K562 (cell line): ENCODE measurements around the gene CRLF3.

ENCODE experiments used
- BRCA1 ChIP-seq, 2 experiments: fragments of 450-650 bp in 1 of 2; sonication (generic) in 1 of 2; formaldehyde crosslinking in 1 of 2; IDR thresholded peaks; 2 replicates each; pipeline versions ENCODE4 v1.5.0 to v1.6.1; 2017 to 2020; ENCODE audit warnings: mild to moderate bottlenecking in 1 of 2, missing genetic modification reagents in 1 of 2
- BRF2 ChIP-seq: IDR thresholded peaks from 3 replicates; pipeline ENCODE4 v1.6.1; 2011; ENCODE audit warnings: borderline replicate concordance, mild to moderate bottlenecking; ENCODE audit not compliant: insufficient read length, insufficient read depth
- CTCF ChIP-seq, 3 experiments: IDR thresholded peaks in 2 of 3; conservative IDR thresholded peaks in 1 of 3; 2 replicates each; pipeline ENCODE4 v1.5.1; 2011 to 2012; ENCODE audit warnings: low read length in 3 of 3, mild to moderate bottlenecking in 3 of 3, control low read depth in 2 of 3, improper control_type of control experiment in 1 of 3, inconsistent platforms in 1 of 3, low read depth in 1 of 3, mixed read lengths in 1 of 3, moderate library complexity in 1 of 3; ENCODE audit not compliant: insufficient read depth in 2 of 3
- ELF4 ChIP-seq: fragments of 450-650 bp; formaldehyde crosslinking; IDR thresholded peaks from 2 replicates; pipeline ENCODE4 v1.4.0; 2022; ENCODE audit warnings: missing genetic modification characterization
- ETV6 ChIP-seq, 3 experiments: fragments of 150-350 bp in 1 of 3; sonication (generic) in 1 of 3; formaldehyde crosslinking in 1 of 3; IDR thresholded peaks; 2 replicates each; pipeline versions ENCODE4 v1.6.1 to v1.8.0; 2014 to 2022; ENCODE audit warnings: borderline replicate concordance in 2 of 3, low read depth in 2 of 3, antibody characterized with exemption in 1 of 3, low read length in 1 of 3, mild to moderate bottlenecking in 1 of 3, missing genetic modification reagents in 1 of 3
- KAT2B ChIP-seq: IDR thresholded peaks from one replicate; pipeline ENCODE4 v1.6.1; 2012; ENCODE audit warnings: low read depth, mild to moderate bottlenecking, control low read depth, inconsistent platforms, low read length, moderate library complexity
- PHF8 ChIP-seq: fragments of 200-600 bp; sonication (generic); IDR thresholded peaks from 2 replicates; pipeline ENCODE4 v1.6.1; 2012; ENCODE audit warnings: mixed run types, mild to moderate bottlenecking, inconsistent platforms, low read length, moderate library complexity, borderline replicate concordance
- ZNF780A ChIP-seq: fragments of 250-450 bp; sonication (Bioruptor Pico); IDR thresholded peaks from 2 replicates; pipeline ENCODE4 v1.5.0; 2021; ENCODE audit warnings: mild to moderate bottlenecking
- TF ChIP-seq, protein P1 (sequence below), 2 experiments: fragments of 450-650 bp; IDR thresholded peaks; 2 replicates each; pipeline ENCODE4 v1.6.1; 2016

DNA sequence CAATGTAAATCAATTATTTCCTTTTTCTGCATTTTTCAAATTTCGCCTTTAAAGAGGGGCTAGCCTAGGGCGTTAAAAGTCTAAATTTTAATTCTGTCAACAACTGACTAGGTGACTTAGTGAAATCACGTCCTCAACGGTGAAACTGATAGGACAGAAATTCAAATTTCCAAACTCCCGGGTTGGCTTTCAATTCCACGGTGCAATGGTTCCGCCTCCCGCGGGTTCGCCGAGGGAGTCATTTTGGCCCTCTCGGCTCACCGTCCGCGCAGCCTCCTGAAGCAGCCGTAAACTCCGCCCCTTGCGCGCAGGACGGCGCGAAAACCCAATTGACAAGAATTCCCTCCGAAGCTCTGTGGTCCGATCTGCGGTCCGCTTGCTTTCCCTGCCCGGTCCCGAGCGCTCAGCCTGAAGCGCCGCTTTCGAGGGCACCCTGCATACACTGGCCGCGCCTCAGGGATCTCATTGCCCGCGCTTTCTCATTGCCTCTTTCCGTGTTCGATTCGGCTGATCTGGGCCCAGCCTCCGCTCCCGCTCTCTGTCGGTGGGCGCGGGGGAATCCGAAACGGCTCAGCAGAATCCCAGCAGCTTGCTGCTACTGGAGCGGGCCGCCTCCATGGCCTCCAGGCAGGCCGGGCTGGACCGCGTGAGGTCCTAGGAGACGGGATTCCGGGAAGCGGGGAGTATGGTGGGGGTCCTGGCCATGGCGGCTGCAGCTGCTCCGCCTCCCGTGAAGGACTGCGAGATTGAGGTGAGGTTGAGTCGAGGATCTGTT lies 7.4 kb upstream of the CRLF3 start, which contains the start of gene ATAD5:
- TF ChIP-seq ETV6 (IDR thresholded peaks at IDR 0.05; ENCODE audit: borderline replicate concordance in 1 of 2, low read depth in 2 of 2, low read length in 1 of 2) (no peak), ETV6 (CRISPR knock-in tag; IDR thresholded peaks at IDR 0.05; ENCODE audit: borderline replicate concordance) (no peak), ZNF780A (CRISPR knock-in tag) (no peak), KAT2B (no peak), ELF4 (no peak), CTCF (IDR thresholded peaks at IDR 0.05 in 2 of 3, conservative IDR thresholded peaks at IDR 0.05 in 1 of 3; ENCODE audit: insufficient read depth in 2 of 3, low read depth in 1 of 3, low read length in 3 of 3) (no peak), PHF8 (peak; percentile 91), BRF2 (no peak), BRCA1 (IDR thresholded peaks at IDR 0.05) (no peak), BRCA1 (CRISPR knock-in tag; IDR thresholded peaks at IDR 0.05) (no peak)
- TF ChIP-seq, protein P1, sequence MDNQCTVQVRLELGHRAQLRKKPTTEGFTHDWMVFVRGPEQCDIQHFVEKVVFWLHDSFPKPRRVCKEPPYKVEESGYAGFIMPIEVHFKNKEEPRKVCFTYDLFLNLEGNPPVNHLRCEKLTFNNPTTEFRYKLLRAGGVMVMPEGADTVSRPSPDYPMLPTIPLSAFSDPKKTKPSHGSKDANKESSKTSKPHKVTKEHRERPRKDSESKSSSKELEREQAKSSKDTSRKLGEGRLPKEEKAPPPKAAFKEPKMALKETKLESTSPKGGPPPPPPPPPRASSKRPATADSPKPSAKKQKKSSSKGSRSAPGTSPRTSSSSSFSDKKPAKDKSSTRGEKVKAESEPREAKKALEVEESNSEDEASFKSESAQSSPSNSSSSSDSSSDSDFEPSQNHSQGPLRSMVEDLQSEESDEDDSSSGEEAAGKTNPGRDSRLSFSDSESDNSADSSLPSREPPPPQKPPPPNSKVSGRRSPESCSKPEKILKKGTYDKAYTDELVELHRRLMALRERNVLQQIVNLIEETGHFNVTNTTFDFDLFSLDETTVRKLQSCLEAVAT (IDR thresholded peaks at IDR 0.05), result peak in 1 of 2 experiments; percentile 91; a peak in 2 of 4 replicates
